Body of pancreas (tissue), 4 donors: ENCODE results near the gene OR8D1. TPM values are rescaled to one million over a fixed set of nuclear protein-coding genes. Genes with fewer than 3 reads are reported as not detected.
"Not testable (repeated sequence)": the region's sequence is repeated elsewhere in the genome, so short reads cannot be mapped to it uniquely, and the experiment has no call there.

Experiments
- ATAC-seq: fragments of 150-250 bp; one replicate; pipeline ENCODE4 v1.9.1; 2016
- DNase-seq, 4 donors: peaks; one replicate each; pipeline ENCODE4 v3.0.0-alpha.2; 2019
- H3K27ac ChIP-seq, 4 donors: fragments of 200-600 bp; sonication (generic); 1 replicate in 3 of 4; 2 replicates in 1 of 4; pipeline versions ENCODE4 v1.5.1 to v1.6.1; 2016 to 2019; ENCODE audit warnings: mild to moderate bottlenecking in 1 of 4, mixed read lengths in 1 of 4, moderate library complexity in 1 of 4
- H3K27me3 ChIP-seq, 2 donors: fragments of 200-600 bp; sonication (generic); one replicate each; pipeline ENCODE4 v1.6.0; 2016; ENCODE audit warnings: mild to moderate bottlenecking in 1 of 2
- H3K36me3 ChIP-seq, 2 donors: fragments of 200-600 bp; sonication (generic); replicated peaks in 1 of 2; 2 replicates each; pipeline ENCODE4 v1.5.1; 2016; ENCODE audit warnings: low read depth in 2 of 2; ENCODE audit not compliant: insufficient read depth in 1 of 2
- H3K4me1 ChIP-seq: fragments of 200-600 bp; sonication (generic); one replicate; pipeline ENCODE4 v1.6.0; 2016
- H3K4me3 ChIP-seq, 2 donors: fragments of 200-600 bp; sonication (generic); 1 replicate in 1 of 2; 2 replicates in 1 of 2; pipeline ENCODE4 v1.5.1; 2016 to 2019
- H3K9me3 ChIP-seq, 3 donors: fragments of 200-600 bp; sonication (generic); 1 replicate in 2 of 3; 2 replicates in 1 of 3; pipeline ENCODE4 v1.5.1; 2016
- CTCF ChIP-seq, 7 experiments: fragments of 450-650 bp in 4 of 7; fragments of 200-600 bp in 3 of 7; sonication (generic) in 3 of 7; IDR thresholded peaks; one replicate each; pipeline ENCODE4 v1.5.1; 2016 to 2019; ENCODE audit warnings: antibody characterized with exemption in 7 of 7
- POLR2A ChIP-seq, 3 donors: fragments of 450-650 bp; IDR thresholded peaks; one replicate each; pipeline ENCODE4 v1.6.1; 2016; ENCODE audit warnings: antibody characterized with exemption in 3 of 3, mild to moderate bottlenecking in 2 of 3
- WGBS, 2 donors: methylation state at CpG; one replicate each; pipeline ENCODE4 v1.1.5; 2017; 5-methylcytosine and 5-hydroxymethylcytosine counted together
- intact Hi-C: fragments of 100-400 bp; cut with DNase I; formaldehyde crosslinking; loops from one replicate; pipeline ENCODE4 v1.15.1; 2023
- total RNA-seq, 2 donors: library from RNA; depleted of rRNA; stranded (reverse); fragments of >200 nt; gene quantifications; one replicate each; pipeline ENCODE4 v1.1.0, GENCODE V29; 2016

Gene OR8D1
- total RNA-seq, 2 donors from 2014 or later = not detected

- no peak for ATAC-seq
- TF ChIP-seq POLR2A (IDR thresholded peaks at IDR 0.05) (no peak), CTCF (IDR thresholded peaks at IDR 0.05) (no peak)
- intact Hi-C loops = no loop called here
- no peaks in the 10 kb centered on the region for H3K27me3 ChIP-seq
- H3K4me1 ChIP-seq = no peaks in the 10 kb centered on the region
- H3K4me3 ChIP-seq = no peak overlapping the region
- H3K27ac ChIP-seq = no peak overlapping the region
- DNase-seq = no peak
- no peaks in the 10 kb centered on the region for H3K36me3 ChIP-seq
- no peaks in the 10 kb centered on the region for H3K9me3 ChIP-seq
- 58 to 60% methylated on average over 2 of the region's 2 CpGs for WGBS, 2 donors
Measured at GRCh38 chr11:124278261-124278660, 35.5 kb downstream of the OR8D1 start.

- DNase-seq = no peak
- WGBS, 2 donors = 67 to 72% methylated on average over 3 of the region's 3 CpGs
- intact Hi-C loops = no loop called here
- ATAC-seq = no peak
- no peak overlapping the region for H3K27ac ChIP-seq
- no peaks in the 10 kb centered on the region for H3K9me3 ChIP-seq
- H3K4me1 ChIP-seq = no peaks in the 10 kb centered on the region
- H3K27me3 ChIP-seq = no peaks in the 10 kb centered on the region
- TF ChIP-seq POLR2A (IDR thresholded peaks at IDR 0.05) (no peak), CTCF (IDR thresholded peaks at IDR 0.05) (no peak)
- H3K4me3 ChIP-seq = no peak overlapping the region
- no peaks in the 10 kb centered on the region for H3K36me3 ChIP-seq
Measured at GRCh38 chr11:124277804-124278203, 35.9 kb downstream of the OR8D1 start.

- no peak for ATAC-seq
- no peak for DNase-seq
- intact Hi-C loops = no loop called here
Measured at GRCh38 chr11:124277207-124277606, 36.5 kb downstream of the OR8D1 start.

GRCh38 chr11:124276081-124276480 lies 37.7 kb downstream of the OR8D1 start:
- Histone ChIP-seq H3K27ac (no peak overlapping the region), H3K4me1 (no peaks in the 10 kb centered on the region), H3K4me3 (no peak overlapping the region), H3K36me3 (no peaks in the 10 kb centered on the region), H3K27me3 (no peaks in the 10 kb centered on the region), H3K9me3 (no peaks in the 10 kb centered on the region)
- WGBS, 2 donors = 54 to 94% methylated on average over 1 of the region's 1 CpG
- intact Hi-C loops = no loop called here
- ATAC-seq = no peak
- TF ChIP-seq CTCF (IDR thresholded peaks at IDR 0.05) (no peak), POLR2A (IDR thresholded peaks at IDR 0.05) (no peak)
- DNase-seq = no peak

More at GRCh38 chr11:124277207-124277606, 36.5 kb downstream of the OR8D1 start:
- no peak overlapping the region for H3K4me3 ChIP-seq
- no peaks in the 10 kb centered on the region for H3K4me1 ChIP-seq
- TF ChIP-seq POLR2A (IDR thresholded peaks at IDR 0.05) = no peak
- TF ChIP-seq CTCF (IDR thresholded peaks at IDR 0.05) = no peak
- no peaks in the 10 kb centered on the region for H3K9me3 ChIP-seq
- H3K27ac ChIP-seq = no peak overlapping the region
- no peaks in the 10 kb centered on the region for H3K27me3 ChIP-seq
- WGBS, 2 donors = 88 to 96% methylated on average over 3 of the region's 3 CpGs
- H3K36me3 ChIP-seq = no peaks in the 10 kb centered on the region

- H3K36me3 ChIP-seq = no peaks in the 10 kb centered on the region
- no peak overlapping the region for H3K4me3 ChIP-seq
- TF ChIP-seq POLR2A (IDR thresholded peaks at IDR 0.05) (no peak), CTCF (IDR thresholded peaks at IDR 0.05) (no peak)
- no peaks in the 10 kb centered on the region for H3K9me3 ChIP-seq
- H3K27ac ChIP-seq = no peak overlapping the region
- no peaks in the 10 kb centered on the region for H3K4me1 ChIP-seq
- intact Hi-C loops = no loop called here
- DNase-seq = no peak
- no peaks in the 10 kb centered on the region for H3K27me3 ChIP-seq
- whole genome bisulfite sequencing, 2 donors = 90 to 97% methylated on average over 2 of the region's 2 CpGs
- ATAC-seq = no peak
Measured at GRCh38 chr11:124274000-124274399, 39.7 kb downstream of the OR8D1 start.

- DNase-seq, H3K36me3 ChIP-seq, H3K4me1 ChIP-seq, ATAC-seq, H3K4me3 ChIP-seq, H3K9me3 ChIP-seq, H3K27ac ChIP-seq, intact Hi-C loops, H3K27me3 ChIP-seq: not testable (repeated sequence)
- WGBS, 2 donors = 74 to 76% methylated on average over 7 of the region's 7 CpGs
Measured at GRCh38 chr11:124270886-124271285, 42.9 kb downstream of the OR8D1 start.

- H3K9me3 ChIP-seq, H3K4me3 ChIP-seq, ATAC-seq, H3K27me3 ChIP-seq, H3K4me1 ChIP-seq, H3K36me3 ChIP-seq, DNase-seq, H3K27ac ChIP-seq, intact Hi-C loops: not testable (repeated sequence)
- WGBS, 2 donors = 69 to 71% methylated on average over 4 of the region's 4 CpGs
Measured at GRCh38 chr11:124265041-124265440, 48.7 kb downstream of the OR8D1 start.
